ENCODE measurements around the gene ECSIT.

The ECSIT gene

GRCh38 chr19:11495885-11496284 is 33.0 kb downstream of the ECSIT start:
- H2BK5ac ChIP-seq (ENCODE audit: low read depth, low read length, poor library complexity): no peak overlapping the region
- H4K12ac ChIP-seq (ENCODE audit: low read depth, low read length): no peak overlapping the region
- no peak overlapping the region for H3K9ac ChIP-seq (ENCODE audit: low read length)
- no peak overlapping the region for H3K4ac ChIP-seq (ENCODE audit: low read depth, low read length)
- no peak overlapping the region for H3K27ac ChIP-seq (ENCODE audit: low read depth, low read length)
- DNase-seq: no peak
- H3K4me2 ChIP-seq (ENCODE audit: low read length): no peak overlapping the region
- no peak overlapping the region for H3K14ac ChIP-seq (ENCODE audit: low read length)
- H2AFZ ChIP-seq (ENCODE audit: insufficient read depth, low read length, poor library complexity): no peak overlapping the region
- H2BK12ac ChIP-seq (ENCODE audit: low read length): no peak overlapping the region
- H2AK5ac ChIP-seq (ENCODE audit: low read length): no peak overlapping the region
- peaks cover 5 to 12% of the 10 kb centered on the region in 2 experiments for H3K4me1 ChIP-seq (ENCODE audit: control insufficient read depth in 1 of 2, insufficient read depth in 2 of 2, low read length in 2 of 2)
- H3K36me3 ChIP-seq (ENCODE audit: control insufficient read depth in 1 of 2, insufficient read depth in 2 of 2, low read length in 2 of 2): peaks cover 13 to 14% of the 10 kb centered on the region in 2 experiments
- H4K8ac ChIP-seq (ENCODE audit: low read depth, low read length): no peak overlapping the region
- H3K79me2 ChIP-seq (ENCODE audit: control insufficient read depth, insufficient read depth, low read length, poor library complexity): no peaks in the 10 kb centered on the region
- no CpG with 5 or more reads among the region's 22 CpGs for WGBS (ENCODE audit: extremely low coverage, insufficient coverage, insufficient read length)
- no peak overlapping the region for H3K4me3 ChIP-seq (ENCODE audit: low read depth, low read length)
- H2BK120ac ChIP-seq (ENCODE audit: insufficient read depth, low read length, poor library complexity): no peak overlapping the region
- no peak overlapping the region for H4K91ac ChIP-seq (ENCODE audit: low read depth, low read length)
- no peaks in the 10 kb centered on the region for H3K79me1 ChIP-seq (ENCODE audit: low read length)
- peaks cover 6% of the 10 kb centered on the region for H3K9me3 ChIP-seq (ENCODE audit: insufficient read depth, low read depth, low read length)
- no peaks in the 10 kb centered on the region for H3K27me3 ChIP-seq (ENCODE audit: insufficient read depth, low read length)
- no peak overlapping the region for H3K18ac ChIP-seq (ENCODE audit: low read length)
- no peak overlapping the region for H3K23ac ChIP-seq (ENCODE audit: low read length)

- Histone ChIP-seq H3K27ac (ENCODE audit: low read depth, low read length) (no peak overlapping the region), H4K91ac (ENCODE audit: low read depth, low read length) (no peak overlapping the region), H4K8ac (ENCODE audit: low read depth, low read length) (no peak overlapping the region), H3K36me3 (ENCODE audit: control insufficient read depth in 1 of 2, insufficient read depth in 2 of 2, low read length in 2 of 2) (peaks cover 13 to 14% of the 10 kb centered on the region in 2 experiments), H3K79me2 (ENCODE audit: control insufficient read depth, insufficient read depth, low read length, poor library complexity) (no peaks in the 10 kb centered on the region), H3K23ac (ENCODE audit: low read length) (no peak overlapping the region), H3K14ac (ENCODE audit: low read length) (no peak overlapping the region), H3K4me3 (ENCODE audit: low read depth, low read length) (no peak overlapping the region), H3K9me3 (ENCODE audit: insufficient read depth, low read depth, low read length) (peaks cover 6% of the 10 kb centered on the region), H2BK120ac (ENCODE audit: insufficient read depth, low read length, poor library complexity) (no peak overlapping the region), H3K9ac (ENCODE audit: low read length) (no peak overlapping the region), H2BK5ac (ENCODE audit: low read depth, low read length, poor library complexity) (no peak overlapping the region), H4K12ac (ENCODE audit: low read depth, low read length) (no peak overlapping the region), H3K79me1 (ENCODE audit: low read length) (no peaks in the 10 kb centered on the region), H3K18ac (ENCODE audit: low read length) (no peak overlapping the region), H3K27me3 (ENCODE audit: insufficient read depth, low read length) (no peaks in the 10 kb centered on the region), H2AFZ (ENCODE audit: insufficient read depth, low read length, poor library complexity) (no peak overlapping the region), H3K4me1 (ENCODE audit: control insufficient read depth in 1 of 2, insufficient read depth in 2 of 2, low read length in 2 of 2) (peaks cover 5 to 10% of the 10 kb centered on the region in 2 experiments), H3K4ac (ENCODE audit: low read depth, low read length) (no peak overlapping the region), H2BK12ac (ENCODE audit: low read length) (no peak overlapping the region), H2AK5ac (ENCODE audit: low read length) (no peak overlapping the region), H3K4me2 (ENCODE audit: low read length) (no peak overlapping the region)
- no peak for DNase-seq
- WGBS (ENCODE audit: extremely low coverage, insufficient coverage, insufficient read length): no CpG with 5 or more reads among the region's 10 CpGs
These were observed 33.5 kb downstream of the ECSIT start for GRCh38 chr19:11495481-11495880.

GRCh38 chr19:11494634-11495285 is 34.2 kb downstream of the ECSIT start:
- H3K36me3 ChIP-seq (ENCODE audit: control insufficient read depth in 1 of 2, insufficient read depth in 2 of 2, low read length in 2 of 2): peaks cover 14 to 17% of the 10 kb centered on the region in 2 experiments
- H2AK5ac ChIP-seq (ENCODE audit: low read length): no peak overlapping the region
- H3K14ac ChIP-seq (ENCODE audit: low read length): no peak overlapping the region
- DNase-seq: no peak
- H3K23ac ChIP-seq (ENCODE audit: low read length): no peak overlapping the region
- H3K4ac ChIP-seq (ENCODE audit: low read depth, low read length): no peak overlapping the region
- no peak overlapping the region for H2BK12ac ChIP-seq (ENCODE audit: low read length)
- H3K79me2 ChIP-seq (ENCODE audit: control insufficient read depth, insufficient read depth, low read length, poor library complexity): no peaks in the 10 kb centered on the region
- no peak overlapping the region for H3K18ac ChIP-seq (ENCODE audit: low read length)
- H2BK5ac ChIP-seq (ENCODE audit: low read depth, low read length, poor library complexity): no peak overlapping the region
- peaks cover 0 to 5% of the 10 kb centered on the region in 2 experiments for H3K4me1 ChIP-seq (ENCODE audit: control insufficient read depth in 1 of 2, insufficient read depth in 2 of 2, low read length in 2 of 2)
- H3K79me1 ChIP-seq (ENCODE audit: low read length): no peaks in the 10 kb centered on the region
- H4K91ac ChIP-seq (ENCODE audit: low read depth, low read length): no peak overlapping the region
- no peak overlapping the region for H3K4me2 ChIP-seq (ENCODE audit: low read length)
- H3K4me3 ChIP-seq (ENCODE audit: low read depth, low read length): no peak overlapping the region
- H3K27ac ChIP-seq (ENCODE audit: low read depth, low read length): no peak overlapping the region
- no peak overlapping the region for H4K8ac ChIP-seq (ENCODE audit: low read depth, low read length)
- H3K9me3 ChIP-seq (ENCODE audit: insufficient read depth, low read depth, low read length): peaks cover 6% of the 10 kb centered on the region
- H3K27me3 ChIP-seq (ENCODE audit: insufficient read depth, low read length): no peaks in the 10 kb centered on the region
- no peak overlapping the region for H2AFZ ChIP-seq (ENCODE audit: insufficient read depth, low read length, poor library complexity)
- H2BK120ac ChIP-seq (ENCODE audit: insufficient read depth, low read length, poor library complexity): no peak overlapping the region
- H3K9ac ChIP-seq (ENCODE audit: low read length): no peak overlapping the region
- H4K12ac ChIP-seq (ENCODE audit: low read depth, low read length): no peak overlapping the region
- no CpG with 5 or more reads among the region's 27 CpGs for WGBS (ENCODE audit: extremely low coverage, insufficient coverage, insufficient read length)

GRCh38 chr19:11489378-11489777 is 39.6 kb downstream of the ECSIT start:
- no peak for DNase-seq
- Histone ChIP-seq H3K4me1 (ENCODE audit: control insufficient read depth in 1 of 2, insufficient read depth in 2 of 2, low read length in 2 of 2) (no peaks in the 10 kb centered on the region), H4K91ac (ENCODE audit: low read depth, low read length) (no peak overlapping the region), H3K9me3 (ENCODE audit: insufficient read depth, low read depth, low read length) (peaks cover 2% of the 10 kb centered on the region), H3K18ac (ENCODE audit: low read length) (no peak overlapping the region), H4K8ac (ENCODE audit: low read depth, low read length) (no peak overlapping the region), H2BK12ac (ENCODE audit: low read length) (no peak overlapping the region), H2AK5ac (ENCODE audit: low read length) (no peak overlapping the region), H3K79me2 (ENCODE audit: control insufficient read depth, insufficient read depth, low read length, poor library complexity) (no peaks in the 10 kb centered on the region), H4K12ac (ENCODE audit: low read depth, low read length) (no peak overlapping the region), H3K79me1 (ENCODE audit: low read length) (no peaks in the 10 kb centered on the region), H2BK5ac (ENCODE audit: low read depth, low read length, poor library complexity) (no peak overlapping the region), H3K23ac (ENCODE audit: low read length) (no peak overlapping the region), H3K27me3 (ENCODE audit: insufficient read depth, low read length) (no peaks in the 10 kb centered on the region), H3K4me3 (ENCODE audit: low read depth, low read length) (no peak overlapping the region), H3K4ac (ENCODE audit: low read depth, low read length) (no peak overlapping the region), H3K9ac (ENCODE audit: low read length) (no peak overlapping the region), H2AFZ (ENCODE audit: insufficient read depth, low read length, poor library complexity) (no peak overlapping the region), H3K14ac (ENCODE audit: low read length) (no peak overlapping the region), H3K36me3 (ENCODE audit: control insufficient read depth in 1 of 2, insufficient read depth in 2 of 2, low read length in 2 of 2) (peaks cover 8% of the 10 kb centered on the region in 2 experiments), H3K27ac (ENCODE audit: low read depth, low read length) (no peak overlapping the region), H3K4me2 (ENCODE audit: low read length) (no peak overlapping the region), H2BK120ac (ENCODE audit: insufficient read depth, low read length, poor library complexity) (no peak overlapping the region)
- WGBS (ENCODE audit: extremely low coverage, insufficient coverage, insufficient read length): no CpG with 5 or more reads among the region's 7 CpGs

Data from trophoblast cell (in vitro differentiated cells and primary cell).